GM12878 (cell line): Measurements from ENCODE around the gene PTPRN2. TPM values are rescaled to one million over a fixed set of nuclear protein-coding genes. Genes with fewer than 3 reads are reported as not detected.

Experiments
- ATAC-seq: fragments of 200-7000 bp; cut with Tn5 transposase; 3 replicates; pipeline ENCODE4 v1.9.1; 2020; ENCODE audit warnings: mild to moderate bottlenecking, moderate library complexity
- BruUV-seq: library from RNA; stranded (reverse); fragments of 400-500 nt; replicated peaks from 2 replicates; lab custom pipeline; 2021; lab: Mats Ljungman, UMichigan
- CTCF ChIA-PET: fragments of 300-600 bp; sonication (Branson Sonifier 250); formaldehyde crosslinking; extraction: SDS; loops from one replicate; lab custom pipeline; 2021; ENCODE audit warnings: inconsistent platforms; lab: Yijun Ruan, JAX
- POLR2A ChIA-PET: fragments of 350-600 bp; formaldehyde crosslinking; extraction: SDS; loops from one replicate; lab custom pipeline; 2021; ENCODE audit warnings: inconsistent platforms; lab: Charles Lee
- RAD21 ChIA-PET: fragments of 300-600 bp; sonication (Branson Sonifier 250); formaldehyde crosslinking; loops from one replicate; lab custom pipeline; 2023; ENCODE audit warnings: antibody characterized with exemption; ENCODE audit not compliant: unreplicated experiment; lab: Charles Lee
- SMC1A ChIA-PET: fragments of 300-600 bp; sonication (Branson Sonifier 250); formaldehyde crosslinking; loops from one replicate; lab custom pipeline; 2023; ENCODE audit not compliant: unreplicated experiment, uncharacterized antibody; lab: Charles Lee
- DNase-seq: peaks from one replicate; pipeline ENCODE4 v3.0.0-alpha.2; 2011; ENCODE audit warnings: low read depth, low spot score
- FAIRE-seq: peaks from 3 replicates; lab custom pipeline; 2011; peaks lifted over from hg19 to GRCh38; lab: Jason Lieb, UNC
- H2AFZ ChIP-seq: 2 replicates; pipeline ENCODE4 v1.6.0; 2011; ENCODE audit warnings: low read depth, low read length, control low read depth; ENCODE audit not compliant: control insufficient read depth
- H3K27ac ChIP-seq: 2 replicates; pipeline ENCODE4 v1.5.1; 2011; ENCODE audit warnings: control low read depth; ENCODE audit not compliant: control insufficient read depth, insufficient read depth
- H3K27me3 ChIP-seq, 2 experiments: replicated peaks in 1 of 2; 2 replicates each; pipeline versions ENCODE4 v1.6.0 to v1.6.1; 2011; ENCODE audit warnings: low read length in 1 of 2; ENCODE audit not compliant: control insufficient read depth in 2 of 2, insufficient read depth in 2 of 2
- H3K36me3 ChIP-seq, 2 experiments: 2 replicates each; pipeline ENCODE4 v1.5.1; 2011; ENCODE audit warnings: low read length in 1 of 2; ENCODE audit not compliant: control insufficient read depth in 2 of 2, insufficient read depth in 2 of 2
- H3K4me1 ChIP-seq: 2 replicates; pipeline ENCODE4 v1.6.1; 2011; ENCODE audit warnings: mild to moderate bottlenecking, low read length, moderate library complexity, mixed read lengths; ENCODE audit not compliant: control insufficient read depth, insufficient read depth
- H3K4me2 ChIP-seq: 2 replicates; pipeline ENCODE4 v1.6.0; 2011; ENCODE audit warnings: control low read depth; ENCODE audit not compliant: control insufficient read depth, insufficient read depth
- H3K4me3 ChIP-seq: fragments of 200-600 bp; sonication (generic); 2 replicates; pipeline ENCODE4 v1.5.1; 2016
- H3K79me2 ChIP-seq: 2 replicates; pipeline ENCODE4 v1.6.0; 2011; ENCODE audit warnings: low read length; ENCODE audit not compliant: control insufficient read depth, insufficient read depth
- H3K9ac ChIP-seq: 2 replicates; pipeline ENCODE4 v1.8.0; 2011; ENCODE audit warnings: low read length, control low read depth, mixed read lengths; ENCODE audit not compliant: control insufficient read depth, insufficient read depth
- H3K9me3 ChIP-seq: replicated peaks from 3 replicates; pipeline ENCODE4 v1.5.1; 2011; ENCODE audit warnings: mild to moderate bottlenecking, low read length; ENCODE audit not compliant: control insufficient read depth, insufficient read depth
- H4K20me1 ChIP-seq: 2 replicates; pipeline ENCODE4 v1.6.0; 2011; ENCODE audit not compliant: control insufficient read depth, insufficient read depth
- EED ChIP-seq: sonication (generic); IDR thresholded peaks from 2 replicates; pipeline ENCODE4 v1.6.1; 2016; ENCODE audit warnings: antibody characterized with exemption, low read depth
- KLF5 ChIP-seq: fragments of 450-650 bp; IDR thresholded peaks from 2 replicates; pipeline ENCODE4 v1.6.1; 2014; ENCODE audit warnings: mild to moderate bottlenecking; ENCODE audit not compliant: partially characterized antibody
- MYB ChIP-seq: fragments of 150-350 bp; IDR thresholded peaks from 2 replicates; pipeline ENCODE4 v1.6.1; 2014; ENCODE audit warnings: mild to moderate bottlenecking, low read depth, low read length, borderline replicate concordance
- NRF1 ChIP-seq: conservative IDR thresholded peaks from 2 replicates; pipeline ENCODE4 v1.6.1; 2011; ENCODE audit warnings: mild to moderate bottlenecking, low read depth, low read length, improper control_type of control experiment
- POLR2AphosphoS2 ChIP-seq: IDR thresholded peaks from 2 replicates; pipeline ENCODE4 v1.6.1; 2011; ENCODE audit warnings: low read depth, mild to moderate bottlenecking, low read length, improper control_type of control experiment, moderate library complexity
- RAD51 ChIP-seq: fragments of 450-650 bp; IDR thresholded peaks from 2 replicates; pipeline ENCODE4 v1.6.1; 2016; ENCODE audit warnings: moderate library complexity, mild to moderate bottlenecking, inconsistent platforms
- RUNX3 ChIP-seq: IDR thresholded peaks from 2 replicates; pipeline ENCODE4 v1.6.1; 2012; ENCODE audit warnings: low read length, inconsistent platforms
- TCF12 ChIP-seq: IDR thresholded peaks from 2 replicates; pipeline ENCODE4 v1.6.1; 2011; ENCODE audit warnings: low read depth, mild to moderate bottlenecking, low read length
- ZNF24 ChIP-seq: fragments of 450-650 bp; IDR thresholded peaks from 2 replicates; pipeline ENCODE4 v1.6.1; 2017; ENCODE audit warnings: antibody characterized with exemption, mild to moderate bottlenecking
- WGBS: methylation state at CpG from one replicate; pipeline ENCODE4 v1.1.6; 2016; ENCODE audit warnings: low lambda C conversion rate; ENCODE audit not compliant: insufficient replicate concordance, insufficient coverage; ENCODE audit errors: missing lambda C conversion rate; 5-methylcytosine and 5-hydroxymethylcytosine counted together
- in situ Hi-C: fragments of 300-500 bp; cut with MboI; formaldehyde crosslinking; loops from 9 replicates; pipeline ENCODE4 v1.14.3; 2018; ENCODE audit warnings: mixed read lengths
- intact Hi-C: fragments of 100-400 bp; cut with micrococcal nuclease; formaldehyde crosslinking; loops from one replicate; pipeline ENCODE4 v1.14.2; 2022; ENCODE audit not compliant: unreplicated experiment
- polyA plus RNA-seq, 11 experiments: library from polyadenylated mRNA; depleted of rRNA in 4 of 11; unstranded in 6 of 11; stranded (reverse) in 5 of 11; fragments of >200 nt; fragmentation: Nextera tagmentation in 4 of 11; fragmentation: Illumina TruSeq in 1 of 11; extraction: Ambion mirVana in 4 of 11; extraction: Trizol in 1 of 11; gene quantifications; 1 replicate in 1 of 11; 2 replicates in 10 of 11; pipeline versions ENCODE4 v1.2.1 to v1.2.3, GENCODE V29; 2011 to 2016; ENCODE audit warnings: inconsistent platforms in 2 of 11, missing spikeins in 2 of 11, low read depth in 1 of 11
- total RNA-seq, 4 experiments: library from RNA; depleted of rRNA in 3 of 4; stranded (reverse); fragments of >200 nt in 3 of 4; fragmentation: Illumina TruSeq in 1 of 4; extraction: Trizol in 1 of 4; gene quantifications; 2 replicates each; pipeline versions ENCODE4 v1.2.1 to v1.2.3, GENCODE V29; 2013 to 2021
- TF ChIP-seq, protein P1 (sequence below): fragments of 450-650 bp; IDR thresholded peaks from 2 replicates; pipeline ENCODE4 v1.6.1; 2017; ENCODE audit warnings: mild to moderate bottlenecking, low read depth, inconsistent platforms; ENCODE audit not compliant: poor library complexity, severe bottlenecking
- TF ChIP-seq, protein P2 (sequence below): IDR thresholded peaks from 2 replicates; pipeline ENCODE4 v1.6.1; 2011; ENCODE audit warnings: low read depth, low read length, improper control_type of control experiment, borderline replicate concordance
- TF ChIP-seq, protein P3 (sequence below): IDR thresholded peaks from 2 replicates; pipeline ENCODE4 v1.6.1; 2011; ENCODE audit warnings: borderline replicate concordance, low read depth, mild to moderate bottlenecking, moderate library complexity, mixed read lengths, low read length; ENCODE audit not compliant: insufficient read depth; ENCODE audit errors: extremely low read length

Gene PTPRN2
- total and polyA plus RNA-seq, 10 of the 15 experiments (the other 5 are each of a cell fraction or from before 2014, with no cell fraction given) = 5.4 TPM; not detected in 9

DNA sequence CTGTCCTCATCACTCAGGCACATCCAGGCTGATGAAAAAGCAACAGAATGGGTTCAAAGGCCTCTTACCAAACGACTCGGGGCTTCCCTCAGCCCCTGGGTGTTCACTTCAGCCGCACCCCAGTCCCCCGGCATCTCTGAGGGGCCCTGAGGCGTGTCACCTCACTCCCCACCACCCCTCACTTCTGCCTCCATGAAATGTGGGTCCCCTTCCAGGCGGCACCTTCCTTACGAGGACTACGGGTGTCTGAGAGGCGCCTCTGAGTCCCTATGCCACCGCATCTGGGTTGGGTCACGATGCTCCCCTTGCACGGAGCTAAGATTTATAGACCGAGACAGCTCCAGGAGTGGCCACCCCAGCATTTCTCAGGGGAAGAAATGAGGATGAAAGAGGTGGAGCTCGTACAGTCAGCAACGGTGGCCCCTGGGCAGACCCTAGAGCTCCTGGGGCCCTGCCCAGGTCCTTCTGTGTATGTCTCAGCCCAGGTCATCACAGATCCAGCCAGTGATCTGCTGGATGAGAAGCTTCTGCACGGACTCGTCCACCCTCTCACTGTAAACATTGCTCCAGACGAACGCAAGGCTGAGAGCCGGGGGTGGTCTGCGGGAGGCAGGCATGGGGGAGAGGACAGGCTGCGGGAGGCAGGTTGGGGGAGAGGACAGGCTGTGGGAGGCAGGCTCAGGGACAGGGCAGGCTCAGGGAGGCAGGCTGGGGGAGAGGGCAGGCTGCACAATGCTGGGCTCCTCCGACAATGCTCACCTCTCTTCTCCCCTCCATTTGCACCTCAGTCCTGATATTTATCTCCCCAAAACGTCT is 842.6 kb downstream of the PTPRN2 start:
- DNase-seq (no peak), FAIRE-seq (no peak), ATAC-seq (no peak)
- in situ Hi-C loops = no loop called here
- ChIA-PET CTCF (no interaction called here), POLR2A (no interaction called here), RAD21 (no interaction called here), SMC1A (no interaction called here)
- no peak overlapping the region for H3K9ac ChIP-seq
- H3K4me3 ChIP-seq = no peak overlapping the region
- H3K36me3 ChIP-seq = no peaks in the 10 kb centered on the region
- intact Hi-C loops = no loop called here
- BruUV-seq = no TSS peak
- H3K4me1 ChIP-seq = no peaks in the 10 kb centered on the region
- no peak overlapping the region for H3K4me2 ChIP-seq
- H3K79me2 ChIP-seq = no peaks in the 10 kb centered on the region
- H4K20me1 ChIP-seq = no peaks in the 10 kb centered on the region
- no peak overlapping the region for H2AFZ ChIP-seq
- TF ChIP-seq EED (no peak), TCF12 (no peak), KLF5 (no peak), MYB (no peak), RUNX3 (no peak), RAD51 (no peak), NRF1 (no peak), ZNF24 (no peak), POLR2AphosphoS2 (no peak)
- TF ChIP-seq, protein P1, sequence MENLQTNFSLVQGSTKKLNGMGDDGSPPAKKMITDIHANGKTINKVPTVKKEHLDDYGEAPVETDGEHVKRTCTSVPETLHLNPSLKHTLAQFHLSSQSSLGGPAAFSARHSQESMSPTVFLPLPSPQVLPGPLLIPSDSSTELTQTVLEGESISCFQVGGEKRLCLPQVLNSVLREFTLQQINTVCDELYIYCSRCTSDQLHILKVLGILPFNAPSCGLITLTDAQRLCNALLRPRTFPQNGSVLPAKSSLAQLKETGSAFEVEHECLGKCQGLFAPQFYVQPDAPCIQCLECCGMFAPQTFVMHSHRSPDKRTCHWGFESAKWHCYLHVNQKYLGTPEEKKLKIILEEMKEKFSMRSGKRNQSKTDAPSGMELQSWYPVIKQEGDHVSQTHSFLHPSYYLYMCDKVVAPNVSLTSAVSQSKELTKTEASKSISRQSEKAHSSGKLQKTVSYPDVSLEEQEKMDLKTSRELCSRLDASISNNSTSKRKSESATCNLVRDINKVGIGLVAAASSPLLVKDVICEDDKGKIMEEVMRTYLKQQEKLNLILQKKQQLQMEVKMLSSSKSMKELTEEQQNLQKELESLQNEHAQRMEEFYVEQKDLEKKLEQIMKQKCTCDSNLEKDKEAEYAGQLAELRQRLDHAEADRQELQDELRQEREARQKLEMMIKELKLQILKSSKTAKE = no peak
- TF ChIP-seq, protein P2, sequence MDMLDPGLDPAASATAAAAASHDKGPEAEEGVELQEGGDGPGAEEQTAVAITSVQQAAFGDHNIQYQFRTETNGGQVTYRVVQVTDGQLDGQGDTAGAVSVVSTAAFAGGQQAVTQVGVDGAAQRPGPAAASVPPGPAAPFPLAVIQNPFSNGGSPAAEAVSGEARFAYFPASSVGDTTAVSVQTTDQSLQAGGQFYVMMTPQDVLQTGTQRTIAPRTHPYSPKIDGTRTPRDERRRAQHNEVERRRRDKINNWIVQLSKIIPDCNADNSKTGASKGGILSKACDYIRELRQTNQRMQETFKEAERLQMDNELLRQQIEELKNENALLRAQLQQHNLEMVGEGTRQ = no peak
- TF ChIP-seq, protein P3, sequence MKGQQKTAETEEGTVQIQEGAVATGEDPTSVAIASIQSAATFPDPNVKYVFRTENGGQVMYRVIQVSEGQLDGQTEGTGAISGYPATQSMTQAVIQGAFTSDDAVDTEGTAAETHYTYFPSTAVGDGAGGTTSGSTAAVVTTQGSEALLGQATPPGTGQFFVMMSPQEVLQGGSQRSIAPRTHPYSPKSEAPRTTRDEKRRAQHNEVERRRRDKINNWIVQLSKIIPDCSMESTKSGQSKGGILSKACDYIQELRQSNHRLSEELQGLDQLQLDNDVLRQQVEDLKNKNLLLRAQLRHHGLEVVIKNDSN = no peak
- H3K27ac ChIP-seq = no peak overlapping the region
- WGBS = 47% methylated on average over 22 of the region's 24 CpGs
- no peaks in the 10 kb centered on the region for H3K27me3 ChIP-seq
- H3K9me3 ChIP-seq = no peaks in the 10 kb centered on the region; the same call in 2 of the 3 replicates
